ENCODE data around the gene REEP1.

Gene REEP1

GRCh38 chr2:86213056-86213455, 124.4 kb downstream of the REEP1 start:
- DNase-seq (ENCODE audit: low spot score) (no peak), ATAC-seq (ENCODE audit: low read depth) (no peak)
- H3K4me3 ChIP-seq (ENCODE audit: severe bottlenecking): no peak overlapping the region
- no peak overlapping the region for H3K27ac ChIP-seq (ENCODE audit: poor library complexity, severe bottlenecking)
- H3K4me1 ChIP-seq (ENCODE audit: insufficient read depth, poor library complexity, severe bottlenecking): no peaks in the 10 kb centered on the region
- H3K27me3 ChIP-seq (ENCODE audit: insufficient read depth, poor library complexity, severe bottlenecking): no peaks in the 10 kb centered on the region
- TF ChIP-seq CTCF (IDR thresholded peaks at IDR 0.05; ENCODE audit: poor library complexity, severe bottlenecking): no peak
- H3K36me3 ChIP-seq (ENCODE audit: low read depth): peaks cover 53% of the 10 kb centered on the region
- H3K9me3 ChIP-seq (ENCODE audit: severe bottlenecking): no peaks in the 10 kb centered on the region

GRCh38 chr2:86211796-86212188, 125.6 kb downstream of the REEP1 start:
- H3K4me1 ChIP-seq (ENCODE audit: insufficient read depth, poor library complexity, severe bottlenecking): no peaks in the 10 kb centered on the region
- no peaks in the 10 kb centered on the region for H3K9me3 ChIP-seq (ENCODE audit: severe bottlenecking)
- H3K4me3 ChIP-seq (ENCODE audit: severe bottlenecking): no peak overlapping the region
- DNase-seq (ENCODE audit: low spot score) (no peak), ATAC-seq (ENCODE audit: low read depth) (no peak)
- TF ChIP-seq CTCF (IDR thresholded peaks at IDR 0.05; ENCODE audit: poor library complexity, severe bottlenecking): no peak
- peaks cover 65% of the 10 kb centered on the region for H3K36me3 ChIP-seq (ENCODE audit: low read depth)
- no peak overlapping the region for H3K27ac ChIP-seq (ENCODE audit: poor library complexity, severe bottlenecking)
- H3K27me3 ChIP-seq (ENCODE audit: insufficient read depth, poor library complexity, severe bottlenecking): no peaks in the 10 kb centered on the region

DNA sequence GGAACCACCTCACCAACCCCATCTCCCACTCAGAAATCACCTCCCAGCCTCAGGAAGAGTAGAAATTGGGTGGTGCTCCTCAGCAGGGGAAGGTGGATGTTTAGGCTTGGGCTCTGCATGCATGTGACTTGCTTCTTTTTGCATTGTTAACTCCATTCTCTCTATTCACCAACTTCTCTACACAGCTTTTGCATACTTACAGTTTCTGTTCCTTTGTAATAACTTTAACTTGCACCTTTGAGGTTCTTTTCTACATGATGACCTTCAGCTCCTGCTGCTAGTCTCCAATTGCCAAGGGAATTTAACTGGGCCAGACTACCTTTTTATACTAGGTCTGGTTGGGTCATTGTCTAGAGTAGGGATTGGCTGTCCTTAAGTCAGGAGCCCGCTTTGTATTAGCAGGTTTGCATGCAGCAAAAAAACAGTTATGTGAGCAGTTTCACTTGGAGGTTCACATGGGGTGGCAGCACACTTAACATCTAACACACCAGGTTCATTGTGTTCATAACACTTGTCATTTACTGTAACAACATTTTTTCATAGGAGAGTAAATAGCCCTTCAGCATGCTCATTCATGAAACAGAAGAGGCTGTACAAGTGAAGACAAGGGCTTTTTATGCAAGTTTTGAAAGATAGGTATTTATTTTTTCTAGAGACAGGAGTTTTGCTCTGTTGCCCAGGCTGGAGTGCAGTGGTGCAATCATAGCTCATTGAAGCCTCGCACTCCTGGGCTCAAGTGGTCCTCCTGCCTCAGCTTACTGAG, 126.2 kb downstream of the REEP1 start:
- TF ChIP-seq CTCF (IDR thresholded peaks at IDR 0.05; ENCODE audit: poor library complexity, severe bottlenecking): no peak
- Histone ChIP-seq H3K36me3 (ENCODE audit: low read depth) (peaks cover 71% of the 10 kb centered on the region), H3K9me3 (ENCODE audit: severe bottlenecking) (no peaks in the 10 kb centered on the region), H3K4me1 (ENCODE audit: insufficient read depth, poor library complexity, severe bottlenecking) (no peaks in the 10 kb centered on the region), H3K4me3 (ENCODE audit: severe bottlenecking) (no peak overlapping the region), H3K27me3 (ENCODE audit: insufficient read depth, poor library complexity, severe bottlenecking) (no peaks in the 10 kb centered on the region), H3K27ac (ENCODE audit: poor library complexity, severe bottlenecking) (no peak overlapping the region)
- no peak for ATAC-seq (ENCODE audit: low read depth)
- no peak for DNase-seq (ENCODE audit: low spot score)

- H3K4me1 ChIP-seq (ENCODE audit: insufficient read depth, poor library complexity, severe bottlenecking): no peaks in the 10 kb centered on the region
- no peak overlapping the region for H3K27ac ChIP-seq (ENCODE audit: poor library complexity, severe bottlenecking)
- no peak for TF ChIP-seq CTCF (IDR thresholded peaks at IDR 0.05; ENCODE audit: poor library complexity, severe bottlenecking)
- H3K36me3 ChIP-seq (ENCODE audit: low read depth): peaks cover 44% of the 10 kb centered on the region
- no peaks in the 10 kb centered on the region for H3K9me3 ChIP-seq (ENCODE audit: severe bottlenecking)
- no peak for ATAC-seq (ENCODE audit: low read depth)
- H3K27me3 ChIP-seq (ENCODE audit: insufficient read depth, poor library complexity, severe bottlenecking): no peaks in the 10 kb centered on the region
- no peak for DNase-seq (ENCODE audit: low spot score)
- no peak overlapping the region for H3K4me3 ChIP-seq (ENCODE audit: severe bottlenecking)
These were observed 133.0 kb downstream of the REEP1 start for GRCh38 chr2:86204458-86204857.

DNA sequence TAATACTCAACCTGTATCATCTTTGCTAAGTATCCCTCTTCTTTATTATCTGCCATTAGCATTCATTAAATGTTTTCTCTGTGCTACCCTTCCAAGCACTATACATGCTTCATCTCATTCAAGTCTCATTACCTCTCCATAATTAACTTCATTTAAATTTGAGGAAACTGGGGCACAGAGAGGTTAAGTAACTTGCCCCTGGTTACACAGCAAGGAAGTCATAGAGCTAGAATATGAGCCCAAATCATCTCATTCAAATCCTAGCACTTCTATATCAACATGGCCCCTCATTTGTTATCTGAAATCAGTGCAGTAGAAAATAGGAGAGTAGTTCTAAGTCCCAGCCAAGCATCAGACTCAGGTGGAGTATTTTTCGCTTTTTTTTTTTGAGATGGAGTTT, 133.8 kb downstream of the REEP1 start:
- no peak overlapping the region for H3K27ac ChIP-seq (ENCODE audit: poor library complexity, severe bottlenecking)
- no peak for ATAC-seq (ENCODE audit: low read depth)
- peaks cover 37% of the 10 kb centered on the region for H3K36me3 ChIP-seq (ENCODE audit: low read depth)
- no peaks in the 10 kb centered on the region for H3K9me3 ChIP-seq (ENCODE audit: severe bottlenecking)
- no peaks in the 10 kb centered on the region for H3K4me1 ChIP-seq (ENCODE audit: insufficient read depth, poor library complexity, severe bottlenecking)
- H3K4me3 ChIP-seq (ENCODE audit: severe bottlenecking): no peak overlapping the region
- no peaks in the 10 kb centered on the region for H3K27me3 ChIP-seq (ENCODE audit: insufficient read depth, poor library complexity, severe bottlenecking)
- no peak for TF ChIP-seq CTCF (IDR thresholded peaks at IDR 0.05; ENCODE audit: poor library complexity, severe bottlenecking)
- DNase-seq (ENCODE audit: low spot score): no peak

Data from RWPE2 (cell line).